HepG2 (cell line): ENCODE measurements around the gene NUP155. TPM values are rescaled to one million over a fixed set of nuclear protein-coding genes. Genes with fewer than 3 reads are reported as not detected.

ENCODE experiments used
- CBX1 ChIP-seq: IDR thresholded peaks from one replicate; pipeline ENCODE4 v1.6.1; 2016; ENCODE audit warnings: antibody characterized with exemption, low read depth
- ELF1 ChIP-seq: sonication (generic); formaldehyde crosslinking; IDR thresholded peaks from 2 replicates; pipeline ENCODE4 v1.4.0; 2020; ENCODE audit warnings: missing genetic modification reagents
- ETV6 ChIP-seq: sonication (generic); formaldehyde crosslinking; conservative IDR thresholded peaks from 2 replicates; pipeline ENCODE4 v1.4.0; 2020; ENCODE audit warnings: missing genetic modification reagents
- HNF4G ChIP-seq, 2 experiments: sonication (generic) in 1 of 2; formaldehyde crosslinking in 1 of 2; IDR thresholded peaks; 2 replicates each; pipeline versions ENCODE4 v1.4.0 to v1.6.1; 2011 to 2020; ENCODE audit warnings: borderline replicate concordance in 2 of 2, low read depth in 2 of 2, mild to moderate bottlenecking in 2 of 2, low read length in 1 of 2, missing genetic modification reagents in 1 of 2, moderate library complexity in 1 of 2
- MAFK ChIP-seq, 2 experiments: IDR thresholded peaks in 1 of 2; conservative IDR thresholded peaks in 1 of 2; 2 replicates each; pipeline ENCODE4 v1.6.1; 2011; ENCODE audit warnings: improper control_type of control experiment in 2 of 2, low read length in 2 of 2
- MZF1 ChIP-seq: sonication (generic); formaldehyde crosslinking; IDR thresholded peaks from 2 replicates; pipeline ENCODE4 v1.8.1; 2023; ENCODE audit warnings: mild to moderate bottlenecking, missing genetic modification reagents, borderline replicate concordance
- NR3C1 ChIP-seq: sonication (generic); formaldehyde crosslinking; IDR thresholded peaks from 2 replicates; pipeline ENCODE4 v1.4.0; 2020; ENCODE audit warnings: missing genetic modification reagents
- SYNCRIP ChIP-seq: fragments of 200-400 bp; formaldehyde crosslinking; IDR thresholded peaks from 2 replicates; pipeline ENCODE4 v1.6.1; 2018; ENCODE audit warnings: mild to moderate bottlenecking, low read depth, low read length; ENCODE audit not compliant: insufficient read depth
- TRIM24 ChIP-seq: sonication (generic); formaldehyde crosslinking; IDR thresholded peaks from 2 replicates; pipeline ENCODE4 v1.8.0; 2022; ENCODE audit warnings: mild to moderate bottlenecking, missing genetic modification reagents
- XRCC5 ChIP-seq: fragments of 200-400 bp; formaldehyde crosslinking; optimal IDR thresholded peaks from 2 replicates; pipeline ENCODE3; 2017; ENCODE audit warnings: mild to moderate bottlenecking, low read length
- ZNF180 ChIP-seq: sonication (generic); formaldehyde crosslinking; IDR thresholded peaks from 2 replicates; pipeline ENCODE4 v1.4.0; 2020; ENCODE audit warnings: low read depth, missing genetic modification reagents, borderline replicate concordance
- ZNF333 ChIP-seq: sonication (generic); formaldehyde crosslinking; IDR thresholded peaks from 2 replicates; pipeline ENCODE4 v1.4.0; 2020; ENCODE audit warnings: mild to moderate bottlenecking, missing genetic modification reagents, borderline replicate concordance
- ZNF547 ChIP-seq: sonication (generic); formaldehyde crosslinking; IDR thresholded peaks from 2 replicates; pipeline ENCODE4 v1.5.1; 2020; ENCODE audit warnings: mild to moderate bottlenecking, missing genetic modification reagents
- ZNF766 ChIP-seq: sonication (generic); formaldehyde crosslinking; IDR thresholded peaks from 2 replicates; pipeline ENCODE4 v1.5.0; 2020; ENCODE audit warnings: missing genetic modification reagents, borderline replicate concordance
- ZSCAN9 ChIP-seq: IDR thresholded peaks from 2 replicates; pipeline ENCODE4 v1.6.1; 2016; ENCODE audit warnings: borderline replicate concordance
- polyA plus RNA-seq, 8 experiments: library from polyadenylated mRNA; depleted of rRNA in 3 of 8; stranded (reverse) in 7 of 8; unstranded in 1 of 8; fragments of >200 nt; fragmentation: Illumina TruSeq in 4 of 8; extraction: Trizol in 4 of 8; gene quantifications; 2 replicates each; pipeline versions ENCODE4 v1.2.1 to v1.2.3, GENCODE V29; 2011 to 2016; ENCODE audit warnings: low read depth in 4 of 8, missing spikeins in 1 of 8, mixed read lengths in 1 of 8; ENCODE audit not compliant: insufficient read depth in 1 of 8
- total RNA-seq, 5 experiments: library from RNA; depleted of rRNA; stranded (reverse); fragments of >200 nt; fragmentation: Illumina TruSeq; extraction: Trizol; gene quantifications; 2 replicates each; pipeline ENCODE4 v1.2.3, GENCODE V29; 2016; ENCODE audit warnings: low read depth in 1 of 5
- TF ChIP-seq, protein P1 (sequence below): sonication (generic); formaldehyde crosslinking; IDR thresholded peaks from 2 replicates; pipeline ENCODE4 v1.5.1; 2020; ENCODE audit warnings: mild to moderate bottlenecking, missing genetic modification reagents, borderline replicate concordance
- TF ChIP-seq, protein P2 (sequence below): IDR thresholded peaks from 2 replicates; pipeline ENCODE4 v1.6.1; 2016
- TF ChIP-seq, protein P3 (sequence below): sonication (generic); formaldehyde crosslinking; IDR thresholded peaks from 2 replicates; pipeline ENCODE4 v1.8.0; 2022; ENCODE audit warnings: mild to moderate bottlenecking, missing genetic modification reagents, moderate library complexity
- TF ChIP-seq, protein P4 (sequence below): sonication (generic); formaldehyde crosslinking; IDR thresholded peaks from 2 replicates; pipeline ENCODE4 v1.5.0; 2020; ENCODE audit warnings: missing genetic modification reagents

NUP155 gene
- total and polyA plus RNA-seq, 2 of the 13 experiments (the other 11 are each of a cell fraction or from before 2014, with no cell fraction given): 13.0 to 57.4 TPM

DNA sequence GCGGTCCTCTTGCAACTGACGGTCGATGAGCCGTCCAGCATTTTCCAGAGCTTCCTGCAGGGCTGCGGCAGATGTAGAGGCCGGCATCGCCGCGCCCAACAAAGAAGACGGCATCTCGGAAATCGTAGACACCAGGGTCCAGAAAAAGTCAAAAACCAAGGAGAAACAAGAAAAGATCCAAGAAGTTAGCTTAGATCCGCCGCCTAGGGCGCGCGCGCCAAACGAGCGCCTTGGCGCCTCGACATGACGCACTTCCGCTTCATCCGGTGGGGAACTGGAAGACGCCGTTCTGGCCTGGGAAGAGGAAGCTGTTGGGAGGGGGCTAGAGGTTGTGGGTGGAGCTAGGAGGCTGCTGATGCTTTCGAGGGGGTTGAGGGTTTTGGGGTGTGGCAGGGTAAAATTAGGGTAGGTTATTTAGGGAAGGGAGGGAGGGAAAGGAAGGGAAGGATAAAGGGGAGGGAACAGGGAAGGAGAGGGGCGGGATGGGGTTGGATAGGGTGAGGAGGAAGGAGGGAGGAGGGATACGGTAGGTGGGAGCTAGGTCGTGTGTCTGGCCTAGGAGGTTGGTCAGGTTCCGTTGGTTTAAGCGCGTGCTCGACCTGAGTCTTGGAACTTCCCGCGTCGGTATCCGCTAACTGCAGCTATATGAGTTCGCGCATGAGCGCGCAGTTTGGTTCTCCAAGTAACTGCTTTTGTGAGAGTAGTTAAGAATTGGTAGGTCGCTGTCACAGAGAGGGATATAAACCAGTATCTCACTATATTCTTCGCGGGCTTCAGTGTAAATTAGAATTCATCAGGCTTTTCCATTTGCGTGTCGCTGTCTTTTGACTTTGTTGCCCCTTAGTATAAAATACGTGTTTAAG lies at the start of gene NUP155 (continued):
- TF ChIP-seq ETV6 (CRISPR knock-in tag): 0 out of 2 replicates have a peak, but pooled peaks have one; percentile 27
- TF ChIP-seq MAFK (conservative IDR thresholded peaks at IDR 0.05 in 1 of 2, IDR thresholded peaks at IDR 0.05 in 1 of 2; ENCODE audit: low read length in 2 of 2): 0 out of 4 replicates have a peak, but pooled peaks of 1 of the 2 experiments have one; percentile 16
- TF ChIP-seq, protein P1, sequence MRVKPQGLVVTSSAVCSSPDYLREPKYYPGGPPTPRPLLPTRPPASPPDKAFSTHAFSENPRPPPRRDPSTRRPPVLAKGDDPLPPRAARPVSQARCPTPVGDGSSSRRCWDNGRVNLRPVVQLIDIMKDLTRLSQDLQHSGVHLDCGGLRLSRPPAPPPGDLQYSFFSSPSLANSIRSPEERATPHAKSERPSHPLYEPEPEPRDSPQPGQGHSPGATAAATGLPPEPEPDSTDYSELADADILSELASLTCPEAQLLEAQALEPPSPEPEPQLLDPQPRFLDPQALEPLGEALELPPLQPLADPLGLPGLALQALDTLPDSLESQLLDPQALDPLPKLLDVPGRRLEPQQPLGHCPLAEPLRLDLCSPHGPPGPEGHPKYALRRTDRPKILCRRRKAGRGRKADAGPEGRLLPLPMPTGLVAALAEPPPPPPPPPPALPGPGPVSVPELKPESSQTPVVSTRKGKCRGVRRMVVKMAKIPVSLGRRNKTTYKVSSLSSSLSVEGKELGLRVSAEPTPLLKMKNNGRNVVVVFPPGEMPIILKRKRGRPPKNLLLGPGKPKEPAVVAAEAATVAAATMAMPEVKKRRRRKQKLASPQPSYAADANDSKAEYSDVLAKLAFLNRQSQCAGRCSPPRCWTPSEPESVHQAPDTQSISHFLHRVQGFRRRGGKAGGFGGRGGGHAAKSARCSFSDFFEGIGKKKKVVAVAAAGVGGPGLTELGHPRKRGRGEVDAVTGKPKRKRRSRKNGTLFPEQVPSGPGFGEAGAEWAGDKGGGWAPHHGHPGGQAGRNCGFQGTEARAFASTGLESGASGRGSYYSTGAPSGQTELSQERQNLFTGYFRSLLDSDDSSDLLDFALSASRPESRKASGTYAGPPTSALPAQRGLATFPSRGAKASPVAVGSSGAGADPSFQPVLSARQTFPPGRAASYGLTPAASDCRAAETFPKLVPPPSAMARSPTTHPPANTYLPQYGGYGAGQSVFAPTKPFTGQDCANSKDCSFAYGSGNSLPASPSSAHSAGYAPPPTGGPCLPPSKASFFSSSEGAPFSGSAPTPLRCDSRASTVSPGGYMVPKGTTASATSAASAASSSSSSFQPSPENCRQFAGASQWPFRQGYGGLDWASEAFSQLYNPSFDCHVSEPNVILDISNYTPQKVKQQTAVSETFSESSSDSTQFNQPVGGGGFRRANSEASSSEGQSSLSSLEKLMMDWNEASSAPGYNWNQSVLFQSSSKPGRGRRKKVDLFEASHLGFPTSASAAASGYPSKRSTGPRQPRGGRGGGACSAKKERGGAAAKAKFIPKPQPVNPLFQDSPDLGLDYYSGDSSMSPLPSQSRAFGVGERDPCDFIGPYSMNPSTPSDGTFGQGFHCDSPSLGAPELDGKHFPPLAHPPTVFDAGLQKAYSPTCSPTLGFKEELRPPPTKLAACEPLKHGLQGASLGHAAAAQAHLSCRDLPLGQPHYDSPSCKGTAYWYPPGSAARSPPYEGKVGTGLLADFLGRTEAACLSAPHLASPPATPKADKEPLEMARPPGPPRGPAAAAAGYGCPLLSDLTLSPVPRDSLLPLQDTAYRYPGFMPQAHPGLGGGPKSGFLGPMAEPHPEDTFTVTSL: no peak
- TF ChIP-seq, protein P2, sequence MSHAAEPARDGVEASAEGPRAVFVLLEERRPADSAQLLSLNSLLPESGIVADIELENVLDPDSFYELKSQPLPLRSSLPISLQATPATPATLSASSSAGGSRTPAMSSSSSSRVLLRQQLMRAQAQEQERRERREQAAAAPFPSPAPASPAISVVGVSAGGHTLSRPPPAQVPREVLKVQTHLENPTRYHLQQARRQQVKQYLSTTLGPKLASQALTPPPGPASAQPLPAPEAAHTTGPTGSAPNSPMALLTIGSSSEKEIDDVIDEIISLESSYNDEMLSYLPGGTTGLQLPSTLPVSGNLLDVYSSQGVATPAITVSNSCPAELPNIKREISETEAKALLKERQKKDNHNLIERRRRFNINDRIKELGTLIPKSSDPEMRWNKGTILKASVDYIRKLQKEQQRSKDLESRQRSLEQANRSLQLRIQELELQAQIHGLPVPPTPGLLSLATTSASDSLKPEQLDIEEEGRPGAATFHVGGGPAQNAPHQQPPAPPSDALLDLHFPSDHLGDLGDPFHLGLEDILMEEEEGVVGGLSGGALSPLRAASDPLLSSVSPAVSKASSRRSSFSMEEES (CRISPR knock-in tag): peak; percentile 10; the same call in 1 of the 2 replicates
- no peak for TF ChIP-seq TRIM24 (CRISPR knock-in tag)
- no peak for TF ChIP-seq SYNCRIP
- 0 out of 2 replicates have a peak, but pooled peaks have one; percentile 48 for TF ChIP-seq ZSCAN9 (CRISPR knock-in tag)
- TF ChIP-seq ZNF547 (CRISPR knock-in tag): peak; percentile 36; the same call in 1 of the 2 replicates
- TF ChIP-seq NR3C1 (CRISPR knock-in tag): no peak
- TF ChIP-seq HNF4G (IDR thresholded peaks at IDR 0.05; ENCODE audit: borderline replicate concordance, low read depth, low read length): no peak
- TF ChIP-seq HNF4G (CRISPR knock-in tag; IDR thresholded peaks at IDR 0.05; ENCODE audit: borderline replicate concordance, low read depth): no peak
- TF ChIP-seq ZNF333 (CRISPR knock-in tag): peak; percentile 74; the same call in 1 of the 2 replicates
- TF ChIP-seq XRCC5: peak; percentile 62
- TF ChIP-seq CBX1: no peak
- TF ChIP-seq ZNF766 (CRISPR knock-in tag): peak; percentile 65; the same call in 1 of the 2 replicates
- TF ChIP-seq, protein P3, sequence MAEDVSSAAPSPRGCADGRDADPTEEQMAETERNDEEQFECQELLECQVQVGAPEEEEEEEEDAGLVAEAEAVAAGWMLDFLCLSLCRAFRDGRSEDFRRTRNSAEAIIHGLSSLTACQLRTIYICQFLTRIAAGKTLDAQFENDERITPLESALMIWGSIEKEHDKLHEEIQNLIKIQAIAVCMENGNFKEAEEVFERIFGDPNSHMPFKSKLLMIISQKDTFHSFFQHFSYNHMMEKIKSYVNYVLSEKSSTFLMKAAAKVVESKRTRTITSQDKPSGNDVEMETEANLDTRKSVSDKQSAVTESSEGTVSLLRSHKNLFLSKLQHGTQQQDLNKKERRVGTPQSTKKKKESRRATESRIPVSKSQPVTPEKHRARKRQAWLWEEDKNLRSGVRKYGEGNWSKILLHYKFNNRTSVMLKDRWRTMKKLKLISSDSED (CRISPR knock-in tag): no peak
- peak; percentile 87 for TF ChIP-seq ELF1
- TF ChIP-seq ZNF180 (CRISPR knock-in tag): no peak
- TF ChIP-seq MZF1 (CRISPR knock-in tag): no peak
- TF ChIP-seq, protein P4, sequence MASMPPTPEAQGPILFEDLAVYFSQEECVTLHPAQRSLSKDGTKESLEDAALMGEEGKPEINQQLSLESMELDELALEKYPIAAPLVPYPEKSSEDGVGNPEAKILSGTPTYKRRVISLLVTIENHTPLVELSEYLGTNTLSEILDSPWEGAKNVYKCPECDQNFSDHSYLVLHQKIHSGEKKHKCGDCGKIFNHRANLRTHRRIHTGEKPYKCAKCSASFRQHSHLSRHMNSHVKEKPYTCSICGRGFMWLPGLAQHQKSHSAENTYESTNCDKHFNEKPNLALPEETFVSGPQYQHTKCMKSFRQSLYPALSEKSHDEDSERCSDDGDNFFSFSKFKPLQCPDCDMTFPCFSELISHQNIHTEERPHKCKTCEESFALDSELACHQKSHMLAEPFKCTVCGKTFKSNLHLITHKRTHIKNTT (CRISPR knock-in tag): no peak
